Non-pigmented ciliary epithelial cell (primary cell): ENCODE measurements around the gene PKLR.
A peak's percentile ranks its signal among the peaks of the same experiment; 100 is the strongest.
"Not testable (repeated sequence)": the region's sequence is repeated elsewhere in the genome, so short reads cannot be mapped to it uniquely, and the experiment has no call there.

Source experiments
- DNase-seq: peaks from one replicate; pipeline ENCODE4 v3.0.0-alpha.2; 2010; ENCODE audit warnings: low read depth

Gene PKLR

GRCh38 chr1:155316922-155317321 lies 15.7 kb upstream of the PKLR start:
- DNase-seq, result no peak

- DNase-seq, result no peak
These were observed 12.0 kb upstream of the PKLR start for GRCh38 chr1:155313261-155313660.

- DNase-seq, result no peak
These were observed 8.3 kb upstream of the PKLR start for GRCh38 chr1:155309423-155310021.

- DNase-seq, result peak; percentile 93
These were observed 7.5 kb upstream of the PKLR start, which contains the start of gene FDPS for GRCh38 chr1:155308493-155309422. TSS of gene FDPS (plus strand) at chr1:155308866. CDS start at chr1:155309790, 924 bp downstream.

GRCh38 chr1:155307247-155307740 lies 6.1 kb upstream of the PKLR start:
- no peak for DNase-seq

GRCh38 chr1:155305881-155306391 lies 4.7 kb upstream of the PKLR start:
- DNase-seq, result no peak

GRCh38 chr1:155304558-155305063 lies 3.4 kb upstream of the PKLR start:
- DNase-seq, result no peak

- no peak for DNase-seq
These were observed 497 bp downstream of the PKLR start for GRCh38 chr1:155300553-155301329.

- DNase-seq, result no peak
These were observed 1.2 kb downstream of the PKLR start for GRCh38 chr1:155300024-155300423.

GRCh38 chr1:155297384-155297783 lies 3.9 kb downstream of the PKLR start:
- DNase-seq, result no peak

- DNase-seq, result no peak
These were observed 4.6 kb downstream of the PKLR start for GRCh38 chr1:155296661-155297060.

GRCh38 chr1:155295942-155296267 lies 5.3 kb downstream of the PKLR start:
- no peak for DNase-seq

- no peak for DNase-seq
These were observed 5.9 kb downstream of the PKLR start for GRCh38 chr1:155295183-155295941.

- DNase-seq, result no peak
These were observed 6.6 kb downstream of the PKLR start for GRCh38 chr1:155294520-155295182.

- no peak for DNase-seq
These were observed 8.0 kb downstream of the PKLR start for GRCh38 chr1:155293086-155293749.

GRCh38 chr1:155291006-155291405 lies 10.2 kb downstream of the PKLR start:
- not testable (repeated sequence) for DNase-seq

- DNase-seq, result no peak
These were observed 13.2 kb downstream of the PKLR start for GRCh38 chr1:155287987-155288543.

GRCh38 chr1:155286544-155286943 lies 14.7 kb downstream of the PKLR start:
- no peak for DNase-seq

- DNase-seq, result no peak
These were observed 15.6 kb downstream of the PKLR start for GRCh38 chr1:155285631-155286044.

- no peak for DNase-seq
These were observed 16.2 kb downstream of the PKLR start for GRCh38 chr1:155285063-155285462.
